HepG2 (cell line): ENCODE measurements around the gene PPP1R12C. TPM values are rescaled to one million over a fixed set of nuclear protein-coding genes. Genes with fewer than 3 reads are reported as not detected.
A peak's percentile ranks its signal among the peaks of the same experiment; 100 is the strongest.

Experiments
- ATAC-seq: fragments of 200-7000 bp; cut with Tn5 transposase; 3 replicates; pipeline ENCODE4 v1.9.1; 2020; ENCODE audit warnings: mild to moderate bottlenecking, moderate library complexity
- BruUV-seq: library from RNA; stranded (reverse); fragments of 400-500 nt; replicated peaks from 2 replicates; lab custom pipeline; 2021; lab: Mats Ljungman, UMichigan
- CTCF ChIA-PET: fragments of 300-600 bp; formaldehyde crosslinking; extraction: SDS; loops from one replicate; lab custom pipeline; 2021; ENCODE audit warnings: low total read pairs, inconsistent platforms, low intra/inter-chr PET ratio; lab: Yijun Ruan, JAX
- POLR2A ChIA-PET: fragments of 350-600 bp; sonication (Branson Sonifier 250); formaldehyde crosslinking; loops from one replicate; lab custom pipeline; 2020; ENCODE audit warnings: antibody characterized with exemption, inconsistent platforms; lab: Yijun Ruan, JAX
- DNase-seq: peaks from one replicate; pipeline ENCODE4 v3.0.0-alpha.2; 2015; ENCODE audit warnings: low spot score
- FAIRE-seq: peaks from 3 replicates; lab custom pipeline; 2011; peaks lifted over from hg19 to GRCh38; lab: Jason Lieb, UNC
- H2AFZ ChIP-seq: one replicate; pipeline ENCODE4 v1.6.1; 2011; ENCODE audit warnings: low read length, inconsistent platforms
- H3K27ac ChIP-seq: fragments of 300-600 bp; 3 replicates; pipeline ENCODE4 v1.8.0; 2011; ENCODE audit warnings: mixed run types, mild to moderate bottlenecking, mixed read lengths, low read length, inconsistent platforms; ENCODE audit not compliant: insufficient read depth; ENCODE audit errors: extremely low read length
- H3K27me3 ChIP-seq, 2 experiments: fragments of 200-600 bp in 1 of 2; 2 replicates in 1 of 2; 3 replicates in 1 of 2; pipeline versions ENCODE4 v1.6.0 to v1.8.0; 2011; ENCODE audit warnings: low read length in 2 of 2, mild to moderate bottlenecking in 2 of 2, moderate library complexity in 2 of 2, inconsistent platforms in 1 of 2; ENCODE audit not compliant: insufficient read depth in 2 of 2, control insufficient read depth in 1 of 2
- H3K36me3 ChIP-seq, 2 experiments: fragments of 200-600 bp in 1 of 2; replicated peaks in 1 of 2; 2 replicates in 1 of 2; 3 replicates in 1 of 2; pipeline versions ENCODE4 v1.5.1 to v1.8.0; 2011; ENCODE audit warnings: low read length in 2 of 2, inconsistent platforms in 1 of 2; ENCODE audit not compliant: insufficient read depth in 2 of 2, control insufficient read depth in 1 of 2
- H3K4me1 ChIP-seq: 2 replicates; pipeline ENCODE4 v1.5.1; 2012; ENCODE audit warnings: low read length, inconsistent platforms; ENCODE audit not compliant: insufficient read depth
- H3K4me2 ChIP-seq: 2 replicates; pipeline ENCODE4 v1.6.0; 2011; ENCODE audit warnings: low read depth, low read length, inconsistent platforms
- H3K4me3 ChIP-seq, 3 experiments: fragments of 200-600 bp in 1 of 3; sonication (generic), shearing (Covaris generic) in 1 of 3; replicated peaks in 1 of 3; 2 replicates each; pipeline ENCODE4 v1.5.1; 2011 to 2016; ENCODE audit warnings: low read length in 3 of 3, inconsistent platforms in 2 of 3, low read depth in 2 of 3, mild to moderate bottlenecking in 2 of 3, control low read depth in 1 of 3, mixed read lengths in 1 of 3; ENCODE audit not compliant: insufficient read depth in 1 of 3
- H3K79me2 ChIP-seq: one replicate; pipeline ENCODE4 v1.6.1; 2011; ENCODE audit warnings: low read length, inconsistent platforms; ENCODE audit not compliant: insufficient read depth
- H3K9ac ChIP-seq: 2 replicates; pipeline ENCODE4 v1.6.0; 2011; ENCODE audit warnings: mild to moderate bottlenecking, low read depth, low read length, inconsistent platforms; ENCODE audit not compliant: insufficient read depth
- H3K9me3 ChIP-seq: 2 replicates; pipeline ENCODE4 v1.5.1; 2012; ENCODE audit warnings: mild to moderate bottlenecking, low read length
- H4K20me1 ChIP-seq: 2 replicates; pipeline ENCODE4 v1.6.0; 2011; ENCODE audit warnings: inconsistent platforms, mild to moderate bottlenecking, low read length, moderate library complexity; ENCODE audit not compliant: insufficient read depth
- ARID4A ChIP-seq: sonication (generic); formaldehyde crosslinking; IDR thresholded peaks from 2 replicates; pipeline ENCODE4 v1.5.0; 2020; ENCODE audit warnings: mild to moderate bottlenecking, missing genetic modification reagents, borderline replicate concordance
- CAMTA2 ChIP-seq: sonication (generic); formaldehyde crosslinking; IDR thresholded peaks from 2 replicates; pipeline ENCODE4 v1.4.0; 2020; ENCODE audit warnings: mild to moderate bottlenecking, missing genetic modification reagents, borderline replicate concordance
- FOXK2 ChIP-seq: fragments of 450-650 bp; IDR thresholded peaks from 2 replicates; pipeline ENCODE4 v1.6.1; 2016
- HDAC1 ChIP-seq: sonication (generic); formaldehyde crosslinking; IDR thresholded peaks from 2 replicates; pipeline ENCODE4 v1.5.1; 2020; ENCODE audit warnings: mild to moderate bottlenecking, missing genetic modification reagents
- MAZ ChIP-seq, 2 experiments: sonication (generic) in 1 of 2; formaldehyde crosslinking in 1 of 2; IDR thresholded peaks; 2 replicates each; pipeline versions ENCODE4 v1.5.0 to v1.6.1; 2012 to 2020; ENCODE audit warnings: low read depth in 2 of 2, mild to moderate bottlenecking in 2 of 2, borderline replicate concordance in 1 of 2, improper control_type of control experiment in 1 of 2, low read length in 1 of 2, missing genetic modification reagents in 1 of 2, moderate library complexity in 1 of 2
- MEF2D ChIP-seq: sonication (generic); formaldehyde crosslinking; IDR thresholded peaks from 2 replicates; pipeline ENCODE4 v1.5.1; 2020; ENCODE audit warnings: mild to moderate bottlenecking, missing genetic modification reagents
- MYPOP ChIP-seq: sonication (generic); formaldehyde crosslinking; IDR thresholded peaks from 2 replicates; pipeline ENCODE4 v1.8.1; 2023; ENCODE audit warnings: mild to moderate bottlenecking, moderate library complexity, missing genetic modification reagents
- NKX3-1 ChIP-seq: sonication (generic); formaldehyde crosslinking; IDR thresholded peaks from 2 replicates; pipeline ENCODE4 v1.5.0; 2020; ENCODE audit warnings: missing genetic modification reagents
- NR2F1 ChIP-seq, 2 experiments: fragments of 450-650 bp in 1 of 2; formaldehyde crosslinking in 1 of 2; IDR thresholded peaks; 2 replicates each; pipeline versions ENCODE4 v1.5.0 to v1.6.1; 2016 to 2020; ENCODE audit warnings: mild to moderate bottlenecking in 1 of 2, missing compliant biosample characterization in 1 of 2, missing genetic modification reagents in 1 of 2, moderate library complexity in 1 of 2
- SIN3B ChIP-seq: fragments of 150-350 bp; IDR thresholded peaks from 2 replicates; pipeline ENCODE4 v1.6.1; 2014; ENCODE audit warnings: low read length
- SMC3 ChIP-seq: IDR thresholded peaks from 2 replicates; pipeline ENCODE4 v1.6.1; 2011; ENCODE audit warnings: low read length, improper control_type of control experiment
- SNAPC2 ChIP-seq: sonication (generic); formaldehyde crosslinking; IDR thresholded peaks from 2 replicates; pipeline ENCODE4 v1.8.1; 2022; ENCODE audit warnings: mild to moderate bottlenecking, missing genetic modification reagents
- SUZ12 ChIP-seq: fragments of 150-350 bp; IDR thresholded peaks from 2 replicates; pipeline ENCODE4 v1.6.1; 2014; ENCODE audit warnings: low read depth, low read length
- TBX2 ChIP-seq: sonication (generic); formaldehyde crosslinking; IDR thresholded peaks from 2 replicates; pipeline ENCODE4 v1.5.0; 2020; ENCODE audit warnings: missing genetic modification reagents, mild to moderate bottlenecking, borderline replicate concordance
- TEAD2 ChIP-seq: sonication (generic); formaldehyde crosslinking; IDR thresholded peaks from 2 replicates; pipeline ENCODE4 v1.9.0; 2021; ENCODE audit warnings: missing genetic modification reagents
- XRCC5 ChIP-seq: fragments of 200-400 bp; formaldehyde crosslinking; optimal IDR thresholded peaks from 2 replicates; pipeline ENCODE3; 2017; ENCODE audit warnings: mild to moderate bottlenecking, low read length
- ZNF24 ChIP-seq: fragments of 450-650 bp; IDR thresholded peaks from 2 replicates; pipeline ENCODE4 v1.6.1; 2017; ENCODE audit warnings: antibody characterized with exemption, mild to moderate bottlenecking
- ZNF724P ChIP-seq: sonication (generic); formaldehyde crosslinking; IDR thresholded peaks from 2 replicates; pipeline ENCODE4 v1.8.0; 2022; ENCODE audit warnings: missing genetic modification reagents, borderline replicate concordance
- ZSCAN29 ChIP-seq: sonication (generic); formaldehyde crosslinking; conservative IDR thresholded peaks from 2 replicates; pipeline ENCODE4 v1.4.0; 2020; ENCODE audit warnings: mild to moderate bottlenecking, missing genetic modification reagents
- WGBS: methylation state at CpG from one replicate; pipeline ENCODE4 v1.1.6; 2017; ENCODE audit warnings: low lambda C conversion rate; 5-methylcytosine and 5-hydroxymethylcytosine counted together
- in situ Hi-C: cut with HindIII; loops from 2 replicates; pipeline ENCODE4 v1.10.0; 2017; ENCODE audit warnings: low pct_unique_long_range_greater_than_20kb; ENCODE audit not compliant: extremely low pct_ligation_motif_present
- intact Hi-C: fragments of 100-400 bp; cut with micrococcal nuclease; formaldehyde crosslinking; loops from one replicate; pipeline ENCODE4 v1.10.0; 2022; ENCODE audit not compliant: unreplicated experiment
- polyA plus RNA-seq, 8 experiments: library from polyadenylated mRNA; depleted of rRNA in 3 of 8; stranded (reverse) in 7 of 8; unstranded in 1 of 8; fragments of >200 nt; fragmentation: Illumina TruSeq in 4 of 8; extraction: Trizol in 4 of 8; gene quantifications; 2 replicates each; pipeline versions ENCODE4 v1.2.1 to v1.2.3, GENCODE V29; 2011 to 2016; ENCODE audit warnings: low read depth in 4 of 8, missing spikeins in 1 of 8, mixed read lengths in 1 of 8; ENCODE audit not compliant: insufficient read depth in 1 of 8
- total RNA-seq, 5 experiments: library from RNA; depleted of rRNA; stranded (reverse); fragments of >200 nt; fragmentation: Illumina TruSeq; extraction: Trizol; gene quantifications; 2 replicates each; pipeline ENCODE4 v1.2.3, GENCODE V29; 2016; ENCODE audit warnings: low read depth in 1 of 5

Gene PPP1R12C
- total and polyA plus RNA-seq, 2 of the 13 experiments (the other 11 are each of a cell fraction or from before 2014, with no cell fraction given) = 29.7 to 30.3 TPM

DNA sequence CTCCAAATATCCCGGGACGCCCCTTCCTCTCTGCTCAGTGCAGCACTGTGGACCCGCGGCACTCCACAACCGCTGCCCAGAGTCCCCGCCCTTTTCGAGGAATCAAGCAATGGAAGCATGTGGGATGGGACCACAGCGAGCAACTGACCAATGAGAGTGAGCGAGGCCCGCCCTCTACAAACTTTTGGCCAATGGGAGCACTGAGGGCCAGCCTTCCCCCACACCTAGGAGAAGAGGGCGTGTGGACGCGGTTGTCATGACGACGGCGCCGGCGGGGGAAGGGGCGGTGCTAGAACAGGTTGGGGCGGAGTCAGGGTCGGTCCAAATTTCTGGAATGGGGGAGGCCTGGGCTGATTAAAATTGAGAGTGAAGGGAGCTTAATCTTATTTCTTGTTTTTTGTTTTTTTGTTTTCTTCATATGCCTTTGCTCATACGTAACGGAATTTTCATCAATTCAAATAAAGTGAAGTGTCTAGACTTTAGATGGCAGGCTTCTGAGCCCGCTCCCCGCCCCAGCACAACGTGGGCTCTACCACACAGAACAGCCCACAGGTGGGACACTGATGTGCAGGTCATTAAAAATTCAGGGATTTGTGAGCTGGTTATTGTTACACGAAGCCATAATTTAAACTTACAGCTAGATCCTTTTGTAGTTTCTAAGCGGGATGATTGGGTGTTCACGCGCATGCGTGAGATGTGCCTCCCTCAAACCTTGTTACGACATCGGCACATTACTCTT is 49.3 kb upstream of the PPP1R12C start, which contains the start of gene DNAAF3:
TSS of gene DNAAF3 (minus strand) at position 84 of the 739 bp plus-strand sequence. CDS start 200 bp downstream, outside the sequence.
- DNase-seq (peak; percentile 97), FAIRE-seq (peak; percentile 96), ATAC-seq (peak; percentile 97)
- Histone ChIP-seq H2AFZ (peak within 1 kb of the TSS; percentile 44), H3K27ac (peak within 1 kb of the TSS; percentile 47), H3K27me3 (peaks cover 0 to 7% of the 10 kb centered on the region in 2 experiments; a peak in 1 of 5 replicates), H3K9me3 (no peaks in the 10 kb centered on the region), H4K20me1 (no peaks in the 10 kb centered on the region), H3K4me3 (peak within 1 kb of the TSS; percentile 50 to 78 (median 63)), H3K36me3 (no peaks in the 10 kb centered on the region), H3K4me1 (peaks cover 8% of the 10 kb centered on the region), H3K9ac (peak within 1 kb of the TSS; percentile 42), H3K4me2 (peak within 1 kb of the TSS; percentile 80), H3K79me2 (no peaks in the 10 kb centered on the region)
- ChIA-PET POLR2A (interaction anchor here (1.2 to 3.3 kb wide), 4 partner anchors 40 to 241 kb away, joined by 3 to 16 read pairs (median 6); partner anchors contain the start of genes KMT5C and UBE2S), CTCF (interaction anchor here (1.5 kb wide), 1 partner anchor 25 kb away, joined by 4 read pairs; no protein-coding TSS in a partner anchor)
- in situ Hi-C loops (no loop called here), intact Hi-C loops (no loop called here)
- WGBS = 1% methylated on average over 32 of the region's 33 CpGs
- no TSS peak for BruUV-seq
- TF ChIP-seq CAMTA2 (no peak), MYPOP (CRISPR knock-in tag) (peak; percentile 63), NKX3-1 (CRISPR knock-in tag) (no peak), MEF2D (CRISPR knock-in tag) (0 out of 2 replicates have a peak, but pooled peaks have one; percentile 21), SIN3B (no peak), TEAD2 (no peak), XRCC5 (peak; percentile 13), NR2F1 (CRISPR knock-in tag; IDR thresholded peaks at IDR 0.05) (no peak), SUZ12 (no peak), ZNF724P (CRISPR knock-in tag) (no peak), SMC3 (no peak), ZNF24 (no peak), FOXK2 (peak; percentile 99), ARID4A (CRISPR knock-in tag) (peak; percentile 59; the same call in 1 of the 2 replicates), TBX2 (CRISPR knock-in tag) (peak; percentile 64; the same call in 1 of the 2 replicates), MAZ (IDR thresholded peaks at IDR 0.05; ENCODE audit: borderline replicate concordance, low read depth, low read length) (peak; percentile 76; the same call in 1 of the 2 replicates), MAZ (CRISPR knock-in tag; IDR thresholded peaks at IDR 0.05; ENCODE audit: low read depth) (peak; percentile 80), HDAC1 (peak; percentile 86), ZSCAN29 (CRISPR knock-in tag) (no peak), SNAPC2 (no peak)
